Omental fat pad (tissue), 4 donors: ENCODE measurements around the gene ARSI. TPM values are rescaled to one million over a fixed set of nuclear protein-coding genes. Genes with fewer than 3 reads are reported as not detected.

Source experiments
- ATAC-seq: fragments of 150-250 bp; one replicate; pipeline ENCODE4 v1.9.1; 2016; ENCODE audit warnings: mild to moderate bottlenecking, moderate library complexity; ENCODE audit not compliant: low FRiP score
- DNase-seq: peaks from one replicate; pipeline ENCODE4 v3.0.0-alpha.2; 2019; ENCODE audit warnings: low spot score
- total RNA-seq, 4 donors: library from RNA; depleted of rRNA; stranded (reverse); fragments of >200 nt; gene quantifications; one replicate each; pipeline ENCODE4 v1.1.0, GENCODE V29; 2016
- TF ChIP-seq, protein P1 (sequence below), 3 donors: fragments of 450-650 bp; IDR thresholded peaks; one replicate each; pipeline ENCODE4 v1.5.1; 2016 to 2017; ENCODE audit warnings: antibody characterized with exemption in 3 of 3, mild to moderate bottlenecking in 3 of 3, moderate library complexity in 2 of 3

The ARSI gene
- total RNA-seq, 4 donors from 2014 or later, result 0.69 to 43.1 (median 3.6) TPM

GRCh38 chr5:150294551-150295071 is 8.1 kb downstream of the ARSI start:
- no peak for DNase-seq
- TF ChIP-seq, protein P1, sequence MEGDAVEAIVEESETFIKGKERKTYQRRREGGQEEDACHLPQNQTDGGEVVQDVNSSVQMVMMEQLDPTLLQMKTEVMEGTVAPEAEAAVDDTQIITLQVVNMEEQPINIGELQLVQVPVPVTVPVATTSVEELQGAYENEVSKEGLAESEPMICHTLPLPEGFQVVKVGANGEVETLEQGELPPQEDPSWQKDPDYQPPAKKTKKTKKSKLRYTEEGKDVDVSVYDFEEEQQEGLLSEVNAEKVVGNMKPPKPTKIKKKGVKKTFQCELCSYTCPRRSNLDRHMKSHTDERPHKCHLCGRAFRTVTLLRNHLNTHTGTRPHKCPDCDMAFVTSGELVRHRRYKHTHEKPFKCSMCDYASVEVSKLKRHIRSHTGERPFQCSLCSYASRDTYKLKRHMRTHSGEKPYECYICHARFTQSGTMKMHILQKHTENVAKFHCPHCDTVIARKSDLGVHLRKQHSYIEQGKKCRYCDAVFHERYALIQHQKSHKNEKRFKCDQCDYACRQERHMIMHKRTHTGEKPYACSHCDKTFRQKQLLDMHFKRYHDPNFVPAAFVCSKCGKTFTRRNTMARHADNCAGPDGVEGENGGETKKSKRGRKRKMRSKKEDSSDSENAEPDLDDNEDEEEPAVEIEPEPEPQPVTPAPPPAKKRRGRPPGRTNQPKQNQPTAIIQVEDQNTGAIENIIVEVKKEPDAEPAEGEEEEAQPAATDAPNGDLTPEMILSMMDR (IDR thresholded peaks at IDR 0.05), result no peak
- no peak for ATAC-seq

DNA sequence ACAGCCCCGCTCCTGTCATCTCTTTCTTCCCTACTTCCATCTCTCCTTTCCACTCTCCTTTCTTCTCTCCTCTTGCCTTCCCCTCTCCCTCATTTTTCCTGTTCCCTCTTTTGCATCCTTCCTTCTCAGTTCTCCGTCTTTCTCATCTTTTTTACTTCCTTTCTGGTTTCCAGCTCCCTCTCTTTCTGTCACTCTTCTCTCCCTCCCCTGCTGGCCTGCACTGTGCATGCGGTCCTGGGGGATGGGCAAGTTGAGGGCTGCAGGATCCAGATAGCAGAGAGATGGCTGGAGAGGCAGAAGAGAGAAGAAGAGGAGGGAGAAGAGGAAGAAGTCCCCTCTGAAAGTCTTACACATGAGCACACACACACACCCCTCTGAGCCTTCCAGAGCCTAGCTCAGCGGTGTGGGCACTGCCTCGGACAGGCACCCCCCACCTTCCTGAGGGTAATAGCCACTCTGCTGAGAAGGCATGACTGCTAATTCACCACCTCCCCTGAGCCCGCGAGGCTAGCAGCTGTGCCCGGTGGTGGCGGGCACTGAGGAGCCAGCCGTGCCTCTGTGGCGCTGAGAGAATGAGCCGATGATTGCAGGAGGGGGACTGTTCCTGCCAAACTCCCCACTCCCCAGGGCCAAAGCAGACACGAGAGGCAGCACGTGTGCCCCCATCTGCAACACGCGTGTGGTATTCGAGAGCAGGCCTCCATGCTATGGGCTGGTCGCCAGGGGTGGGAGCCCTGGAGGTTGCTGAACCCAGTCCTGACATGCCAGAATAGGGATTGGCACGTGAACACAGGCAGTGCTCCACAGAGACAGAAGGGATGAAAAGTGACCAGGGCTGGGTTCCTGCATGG is 9.4 kb downstream of the ARSI start:
- TF ChIP-seq, protein P1 (IDR thresholded peaks at IDR 0.05), result no peak
- DNase-seq (no peak), ATAC-seq (no peak)

DNA sequence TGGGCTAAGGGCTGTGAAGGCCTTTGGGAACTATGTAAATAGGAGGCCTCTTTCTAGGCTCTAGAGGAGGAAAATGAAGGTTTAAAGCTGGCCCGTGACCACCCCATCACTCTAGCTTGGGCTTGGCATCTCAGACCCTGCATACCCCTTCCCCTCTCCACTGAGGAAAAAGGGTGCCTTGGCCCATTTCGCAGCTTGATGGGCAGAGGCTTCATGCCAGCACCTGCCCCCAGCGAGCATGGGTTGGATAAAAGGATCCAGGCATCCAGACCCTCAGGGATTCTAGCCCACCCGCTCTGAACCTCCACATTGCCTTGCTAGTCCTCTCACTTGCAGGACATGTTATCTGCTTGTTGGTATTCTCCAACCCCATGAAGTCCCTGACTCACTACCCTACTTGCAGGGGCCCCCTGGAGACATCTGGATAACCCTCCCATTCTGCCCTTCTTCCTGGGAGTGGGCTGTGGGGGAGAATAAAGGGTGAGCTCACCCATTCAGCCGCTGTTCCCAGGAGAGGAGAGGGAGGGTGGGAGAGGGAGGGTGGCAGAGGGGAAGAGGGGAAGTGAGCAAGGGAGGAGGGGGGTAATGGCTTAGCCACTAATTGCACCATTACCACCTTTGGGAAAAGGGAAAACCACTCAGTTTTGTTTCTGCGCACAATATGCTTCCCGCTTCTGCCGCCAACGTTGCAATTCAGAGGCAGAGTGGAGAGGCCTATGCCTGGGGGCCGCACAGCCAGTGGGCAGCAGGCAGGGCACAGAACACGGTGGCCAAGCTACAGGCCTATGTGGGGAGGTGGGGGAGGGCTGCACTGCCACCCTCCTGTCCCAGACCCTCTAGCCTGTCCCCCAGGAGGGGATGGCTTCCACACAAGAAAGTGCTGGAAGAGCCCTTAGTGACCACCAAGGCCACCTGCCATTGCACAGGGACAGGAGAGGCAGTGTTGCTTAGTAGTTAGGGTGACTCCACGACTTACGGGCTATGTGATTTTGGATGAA is 11.0 kb downstream of the ARSI start:
- no peak for DNase-seq
- no peak for ATAC-seq
- TF ChIP-seq, protein P1 (IDR thresholded peaks at IDR 0.05), result no peak

DNA sequence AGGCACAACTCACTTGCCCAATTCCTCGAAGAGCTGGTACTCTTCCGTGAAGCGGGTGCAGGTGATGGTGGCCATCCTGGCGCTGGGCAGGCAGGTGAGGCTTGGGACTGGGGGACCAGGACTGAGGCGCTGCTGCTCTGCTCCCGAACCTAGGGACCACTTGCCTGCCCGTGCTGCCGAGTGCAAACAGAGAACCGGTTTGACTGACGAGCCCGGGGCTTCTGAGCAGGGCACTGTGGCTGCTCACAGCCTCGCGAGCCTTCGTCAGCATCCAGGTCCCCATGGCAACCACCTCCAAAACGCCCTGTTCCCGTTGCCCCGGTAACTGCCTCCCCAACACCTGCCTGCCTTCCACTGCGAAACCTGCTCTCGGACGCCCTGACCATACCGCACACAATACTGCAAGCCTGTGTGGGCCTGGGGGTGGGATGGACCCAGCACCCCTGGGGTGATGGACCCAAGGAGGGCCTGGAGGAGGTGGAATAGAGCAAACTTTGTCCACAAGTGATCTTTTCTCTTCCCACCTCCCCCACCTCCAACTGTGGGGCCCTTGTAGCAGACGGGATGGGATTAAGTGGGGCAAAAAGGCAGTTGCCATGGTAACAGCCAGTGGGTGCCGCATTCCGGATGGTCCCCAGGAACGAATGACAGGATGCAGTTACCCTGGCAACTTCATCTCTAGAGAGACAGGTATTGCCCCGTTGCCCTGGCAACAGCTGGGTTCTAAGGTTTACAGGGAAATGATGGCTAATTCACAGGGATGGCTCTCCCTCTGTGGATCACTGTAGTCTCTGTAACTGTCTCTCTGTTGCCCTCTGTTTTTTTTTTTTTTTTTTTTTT is 12.9 kb downstream of the ARSI start, which contains the start of gene CAMK2A:
TSS of gene CAMK2A (minus strand) at position 223 of the 840 bp plus-strand sequence. CDS start at position 75, 148 bp downstream.
- no peak for DNase-seq
- TF ChIP-seq, protein P1 (IDR thresholded peaks at IDR 0.05), result no peak
- no peak for ATAC-seq

- no peak for DNase-seq
- no peak for ATAC-seq
These were observed 13.9 kb downstream of the ARSI start for GRCh38 chr5:150288791-150289190.

More at GRCh38 chr5:150288791-150289190, 13.9 kb downstream of the ARSI start:
- TF ChIP-seq, protein P1 (IDR thresholded peaks at IDR 0.05), result no peak
